ENCODE data around the gene AGER. TPM values are rescaled to one million over a fixed set of nuclear protein-coding genes. Genes with fewer than 3 reads are reported as not detected.

Gene AGER
- polyA plus RNA-seq, 1 donor from 2014 or later, result 7.2 TPM

- Histone ChIP-seq H3K79me2 (replicated peaks; ENCODE audit: insufficient read depth, low read length) (peaks cover 17% of the 10 kb centered on the region), H2AFZ (ENCODE audit: low read depth, low read length) (no peak overlapping the region), H3K27ac (ENCODE audit: low read length) (peak overlapping the region; percentile 91), H3F3A (ENCODE audit: insufficient read depth, low read length, poor library complexity, severe bottlenecking) (peaks cover 5% of the 10 kb centered on the region), H4K20me1 (ENCODE audit: insufficient read depth) (no peaks in the 10 kb centered on the region), H3K9ac (ENCODE audit: low read length) (peak overlapping the region; percentile 94), H3K9me3 (ENCODE audit: low read length) (no peaks in the 10 kb centered on the region), H3K4me3 (ENCODE audit: low read length) (peak overlapping the region; percentile 75), H3K36me3 (ENCODE audit: insufficient read depth, low read length) (no peaks in the 10 kb centered on the region), H3K9me2 (ENCODE audit: insufficient read depth, low read length) (no peaks in the 10 kb centered on the region), H3K4me2 (ENCODE audit: low read length) (peak overlapping the region; percentile 82), H3K27me3 (ENCODE audit: insufficient read depth, low read depth, low read length) (no peaks in the 10 kb centered on the region)
- no peak for TF ChIP-seq REST (IDR thresholded peaks at IDR 0.05; ENCODE audit: borderline replicate concordance)
- no peak for TF ChIP-seq POLR2AphosphoS5 (IDR thresholded peaks at IDR 0.05)
- no peak for TF ChIP-seq EZH2 (IDR thresholded peaks at IDR 0.05; ENCODE audit: borderline replicate concordance, insufficient read depth, low read length, poor library complexity, severe bottlenecking)
- TF ChIP-seq RAD21 (conservative IDR thresholded peaks at IDR 0.05), result no peak
- no peak for TF ChIP-seq CTCF (IDR thresholded peaks at IDR 0.05; ENCODE audit: poor library complexity, severe bottlenecking)
- no peak for TF ChIP-seq MXI1 (conservative IDR thresholded peaks at IDR 0.05; ENCODE audit: poor library complexity, severe bottlenecking)
- TF ChIP-seq SMC3 (conservative IDR thresholded peaks at IDR 0.05; ENCODE audit: poor library complexity), result no peak
- TF ChIP-seq TAF1 (IDR thresholded peaks at IDR 0.05; ENCODE audit: low read depth), result no peak
- no peak for TF ChIP-seq EP300 (conservative IDR thresholded peaks at IDR 0.05; ENCODE audit: poor library complexity, severe bottlenecking)
These were observed 7.0 kb upstream of the AGER start for GRCh38 chr6:32190911-32191677.

GRCh38 chr6:32190054-32190851 is 6.2 kb upstream of the AGER start, which contains the start of gene PBX2:
Gene PBX2, minus strand, starts transcription at chr6:32190202. Its CDS starts 287 bp downstream, at chr6:32189915.
- Histone ChIP-seq H3K9me3 (ENCODE audit: low read length) (no peaks in the 10 kb centered on the region), H4K20me1 (ENCODE audit: insufficient read depth) (no peaks in the 10 kb centered on the region), H3K36me3 (ENCODE audit: insufficient read depth, low read length) (no peaks in the 10 kb centered on the region), H2AFZ (ENCODE audit: low read depth, low read length) (peak within 1 kb of the TSS; percentile 79), H3K9me2 (ENCODE audit: insufficient read depth, low read length) (no peaks in the 10 kb centered on the region), H3K27ac (ENCODE audit: low read length) (peak within 1 kb of the TSS; percentile 91), H3K4me3 (ENCODE audit: low read length) (peak within 1 kb of the TSS; percentile 75), H3F3A (ENCODE audit: insufficient read depth, low read length, poor library complexity, severe bottlenecking) (peaks cover 5% of the 10 kb centered on the region), H3K9ac (ENCODE audit: low read length) (peak within 1 kb of the TSS; percentile 94), H3K4me2 (ENCODE audit: low read length) (peak within 1 kb of the TSS; percentile 89), H3K27me3 (ENCODE audit: insufficient read depth, low read depth, low read length) (no peaks in the 10 kb centered on the region), H3K79me2 (replicated peaks; ENCODE audit: insufficient read depth, low read length) (peaks cover 17% of the 10 kb centered on the region)
- TF ChIP-seq MXI1 (conservative IDR thresholded peaks at IDR 0.05; ENCODE audit: poor library complexity, severe bottlenecking) (peak; percentile 26), TAF1 (IDR thresholded peaks at IDR 0.05; ENCODE audit: low read depth) (no peak), POLR2AphosphoS5 (IDR thresholded peaks at IDR 0.05) (peak; percentile 86), REST (IDR thresholded peaks at IDR 0.05; ENCODE audit: borderline replicate concordance) (peak; percentile 15), EZH2 (IDR thresholded peaks at IDR 0.05; ENCODE audit: borderline replicate concordance, insufficient read depth, low read length, poor library complexity, severe bottlenecking) (no peak), EP300 (conservative IDR thresholded peaks at IDR 0.05; ENCODE audit: poor library complexity, severe bottlenecking) (peak; percentile 52)

All from neural cell (in vitro differentiated cells).